OCI-LY1 (cell line): ENCODE results near the gene ASPHD1.

Source experiments
- H2AFZ ChIP-seq: fragments of 200-600 bp; sonication (generic), shearing (Covaris generic); 2 replicates; pipeline ENCODE4 v1.6.0; 2014; ENCODE audit warnings: antibody characterized with exemption, mild to moderate bottlenecking, low read length
- H3F3A ChIP-seq: fragments of 200-600 bp; sonication (generic), shearing (Covaris generic); 2 replicates; pipeline ENCODE4 v1.6.0; 2014; ENCODE audit warnings: mild to moderate bottlenecking, antibody characterized with exemption, low read length, moderate library complexity; ENCODE audit not compliant: insufficient read depth
- H3K27ac ChIP-seq: fragments of 200-600 bp; sonication (generic); 2 replicates; pipeline ENCODE4 v1.5.1; 2014; ENCODE audit warnings: low read length, mixed run types, mild to moderate bottlenecking, low read depth; ENCODE audit not compliant: poor library complexity, severe bottlenecking
- H3K27me3 ChIP-seq: fragments of 200-600 bp; sonication (generic); 2 replicates; pipeline ENCODE4 v1.6.0; 2014; ENCODE audit warnings: antibody characterized with exemption, mild to moderate bottlenecking, low read length, moderate library complexity; ENCODE audit not compliant: insufficient read depth
- H3K36me3 ChIP-seq: fragments of 200-600 bp; sonication (generic); 2 replicates; pipeline ENCODE4 v1.6.1; 2014; ENCODE audit warnings: mild to moderate bottlenecking, antibody characterized with exemption, low read length, moderate library complexity, mixed read lengths; ENCODE audit not compliant: insufficient read depth
- H3K4me1 ChIP-seq: fragments of 200-600 bp; sonication (generic); 2 replicates; pipeline ENCODE4 v1.5.1; 2014; ENCODE audit warnings: mild to moderate bottlenecking, low read length, moderate library complexity; ENCODE audit not compliant: insufficient read depth, severe bottlenecking
- H3K4me2 ChIP-seq: fragments of 200-600 bp; sonication (generic), shearing (Covaris generic); 2 replicates; pipeline ENCODE4 v1.6.1; 2014; ENCODE audit warnings: low read length
- H3K4me3 ChIP-seq: fragments of 200-600 bp; sonication (generic); 2 replicates; pipeline ENCODE4 v1.5.1; 2014; ENCODE audit warnings: low read length, low read depth, mild to moderate bottlenecking, mixed read lengths; ENCODE audit not compliant: poor library complexity, severe bottlenecking
- H3K79me2 ChIP-seq: fragments of 200-600 bp; shearing (Covaris generic); 2 replicates; pipeline ENCODE4 v1.6.1; 2016; ENCODE audit warnings: mixed run types, low read length, mixed read lengths; ENCODE audit not compliant: insufficient read depth
- H3K9ac ChIP-seq: fragments of 200-600 bp; sonication (generic), shearing (Covaris generic); 2 replicates; pipeline ENCODE4 v1.6.1; 2014; ENCODE audit warnings: mild to moderate bottlenecking, low read length, mixed read lengths
- H3K9me2 ChIP-seq: fragments of 200-600 bp; sonication (generic), shearing (Covaris generic); 2 replicates; pipeline ENCODE4 v1.6.1; 2014; ENCODE audit warnings: low read depth, mild to moderate bottlenecking, low read length, mixed read lengths
- H3K9me3 ChIP-seq: fragments of 200-600 bp; shearing (Covaris generic); 2 replicates; pipeline ENCODE4 v1.6.1; 2014; ENCODE audit warnings: low read length, mixed read lengths
- H4K20me1 ChIP-seq: fragments of 200-600 bp; sonication (generic), shearing (Covaris generic); 2 replicates; pipeline ENCODE4 v1.6.0; 2016; ENCODE audit warnings: mild to moderate bottlenecking, low read length; ENCODE audit not compliant: insufficient read depth
- CTCF ChIP-seq: fragments of 200-600 bp; sonication (generic), shearing (Covaris generic); IDR thresholded peaks from 2 replicates; pipeline ENCODE4 v1.5.1; 2017; ENCODE audit warnings: mild to moderate bottlenecking, antibody characterized with exemption, low read length, moderate library complexity, mixed read lengths
- EZH2 ChIP-seq: fragments of 200-600 bp; sonication (generic), shearing (Covaris generic); IDR thresholded peaks from 2 replicates; pipeline ENCODE4 v1.8.0; 2017; ENCODE audit warnings: borderline replicate concordance, mixed run types, mild to moderate bottlenecking, antibody characterized with exemption, low read length, moderate library complexity, mixed read lengths

Gene ASPHD1

GRCh38 chr16:29925105-29925756 is 24.9 kb downstream of the ASPHD1 start:
- Histone ChIP-seq H3K27ac (no peak overlapping the region), H3K9me3 (no peaks in the 10 kb centered on the region), H3K4me1 (peaks cover 22% of the 10 kb centered on the region), H3K9me2 (no peaks in the 10 kb centered on the region), H3K9ac (peak overlapping the region; percentile 60), H3F3A (no peaks in the 10 kb centered on the region), H3K4me2 (peak overlapping the region; percentile 92), H2AFZ (no peak overlapping the region), H3K79me2 (no peaks in the 10 kb centered on the region), H4K20me1 (no peaks in the 10 kb centered on the region), H3K27me3 (no peaks in the 10 kb centered on the region), H3K36me3 (peaks cover 18% of the 10 kb centered on the region; the same call in 1 of the 2 replicates), H3K4me3 (peak overlapping the region; percentile 68)
- TF ChIP-seq CTCF (no peak), EZH2 (no peak)

- Histone ChIP-seq H2AFZ (0 out of 2 replicates have a peak within 1 kb of the TSS, but pooled peaks have one; percentile 19), H3K9ac (peak within 1 kb of the TSS; percentile 84), H3K4me1 (peaks cover 22% of the 10 kb centered on the region), H4K20me1 (no peaks in the 10 kb centered on the region), H3F3A (no peaks in the 10 kb centered on the region), H3K79me2 (no peaks in the 10 kb centered on the region), H3K9me2 (no peaks in the 10 kb centered on the region), H3K4me3 (peak within 1 kb of the TSS; percentile 68), H3K27me3 (no peaks in the 10 kb centered on the region), H3K27ac (peak within 1 kb of the TSS; percentile 17), H3K9me3 (no peaks in the 10 kb centered on the region), H3K4me2 (peak within 1 kb of the TSS; percentile 92), H3K36me3 (peaks cover 10% of the 10 kb centered on the region; the same call in 1 of the 2 replicates)
- no peak for TF ChIP-seq EZH2
- no peak for TF ChIP-seq CTCF
Measured at GRCh38 chr16:29925781-29926710, 25.8 kb downstream of the ASPHD1 start, which contains the start of gene KCTD13. TSS of gene KCTD13 (minus strand) at chr16:29926226. CDS start at chr16:29926033, 193 bp downstream.

GRCh38 chr16:29926711-29927052 is 26.4 kb downstream of the ASPHD1 start:
- H3K4me1 ChIP-seq = peaks cover 22% of the 10 kb centered on the region
- peak overlapping the region; percentile 68 for H3K4me3 ChIP-seq
- H3K4me2 ChIP-seq = peak overlapping the region; percentile 92
- peaks cover 7% of the 10 kb centered on the region; the same call in 1 of the 2 replicates for H3K36me3 ChIP-seq
- no peaks in the 10 kb centered on the region for H3K9me2 ChIP-seq
- 0 out of 2 replicates have a peak overlapping the region, but pooled peaks have one; percentile 19 for H2AFZ ChIP-seq
- H4K20me1 ChIP-seq = no peaks in the 10 kb centered on the region
- H3K9me3 ChIP-seq = no peaks in the 10 kb centered on the region
- no peaks in the 10 kb centered on the region for H3F3A ChIP-seq
- H3K9ac ChIP-seq = peak overlapping the region; percentile 84
- TF ChIP-seq CTCF (no peak), EZH2 (no peak)
- H3K79me2 ChIP-seq = no peaks in the 10 kb centered on the region
- peak overlapping the region; percentile 17 for H3K27ac ChIP-seq
- no peaks in the 10 kb centered on the region for H3K27me3 ChIP-seq
